NCI-H2107 (cell line): ENCODE data around the gene KATNAL1.

Source experiments
- DNase-seq: peaks from one replicate; lab custom pipeline; 2025; lab: John Stamatoyannopoulos, UW

KATNAL1 gene

DNA sequence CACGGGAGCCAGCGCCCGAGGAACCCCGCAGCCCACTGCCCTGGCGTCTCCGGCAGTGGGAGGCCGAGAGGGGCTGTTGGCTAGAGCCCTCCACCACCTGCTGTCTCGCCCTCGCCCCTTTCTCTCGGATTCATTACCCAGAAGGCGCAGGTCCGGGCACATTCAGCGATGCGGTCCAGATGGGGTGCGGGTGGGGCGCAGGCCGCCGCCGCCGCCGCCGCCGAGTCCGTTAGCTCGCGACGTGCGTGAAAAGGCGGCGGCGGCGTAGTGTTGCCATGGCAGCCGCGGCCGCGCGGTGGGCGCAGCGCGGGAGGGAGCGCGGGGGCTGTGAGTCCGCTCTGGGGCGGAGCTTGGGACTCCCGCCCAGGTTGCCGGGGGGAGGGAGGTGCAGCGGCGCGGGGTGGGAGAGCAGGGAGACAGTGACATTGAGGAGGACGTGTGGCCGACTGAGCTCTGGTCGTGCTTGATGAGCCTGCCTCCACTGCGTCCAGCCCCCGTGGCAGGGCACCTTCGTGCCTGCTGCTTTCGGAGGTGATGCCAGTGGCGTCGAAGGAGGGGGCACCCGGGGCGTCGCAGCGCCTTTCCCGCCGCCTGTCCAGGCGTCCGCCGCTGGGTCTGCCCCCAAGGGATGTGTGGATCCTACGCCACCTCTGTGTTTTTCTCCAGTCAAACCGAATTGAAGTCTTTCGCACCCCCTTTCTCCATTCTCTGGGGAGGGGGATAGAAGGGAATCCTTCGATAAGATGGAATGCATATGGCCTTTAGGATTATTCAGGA, at the start of gene KATNAL1:
Gene KATNAL1 (minus strand): TSS at position 358 of the 777 bp plus-strand sequence. CDS start 23,774 bp downstream, outside the sequence.
- DNase-seq: peak; percentile 28

- no peak for DNase-seq
These were observed 48.5 kb upstream of the KATNAL1 start for GRCh38 chr13:30355839-30356238.

GRCh38 chr13:30355384-30355699, 48.0 kb upstream of the KATNAL1 start:
- DNase-seq: no peak

DNA sequence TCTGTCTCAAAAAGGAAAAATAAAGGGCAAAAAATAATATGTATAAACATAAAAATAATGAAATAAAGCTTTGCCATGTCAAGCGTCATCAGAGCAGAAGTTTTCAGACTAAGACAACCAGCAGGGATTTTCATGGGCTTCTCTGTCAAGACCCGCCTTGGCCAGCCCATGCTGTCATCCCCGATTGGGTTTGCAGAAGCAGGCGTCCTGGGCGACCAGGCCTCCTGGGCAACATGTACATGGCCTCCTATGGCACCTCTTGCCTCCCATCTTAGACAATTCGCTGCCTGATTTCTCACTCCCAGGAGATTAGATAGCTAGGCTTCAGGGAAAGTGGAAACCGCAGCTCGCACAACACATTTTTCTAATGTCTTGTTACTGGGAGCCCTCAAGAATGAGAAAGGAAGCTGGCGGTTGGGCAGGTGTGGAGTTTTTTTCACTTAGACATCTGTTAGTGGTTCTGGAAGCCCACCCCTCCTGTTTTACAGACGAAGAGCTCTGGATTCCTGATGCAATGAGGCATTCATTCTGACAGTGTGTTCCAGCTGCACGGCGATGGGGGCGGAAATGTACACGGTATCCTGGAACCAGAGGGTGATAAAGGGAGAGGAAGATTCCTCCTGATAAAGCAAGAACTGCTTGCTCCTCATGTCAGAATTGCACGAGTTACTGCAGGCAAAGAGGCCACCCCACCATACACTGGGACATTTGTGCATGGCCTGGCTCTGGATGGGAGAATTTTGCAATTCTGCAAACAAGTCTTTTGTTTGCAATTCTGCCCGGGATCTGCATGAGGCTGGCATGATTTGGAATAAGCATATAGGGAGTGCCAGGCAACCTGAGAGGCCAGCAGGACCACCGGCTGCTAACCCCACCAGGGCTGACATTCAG, 47.4 kb upstream of the KATNAL1 start:
- no peak for DNase-seq

DNA sequence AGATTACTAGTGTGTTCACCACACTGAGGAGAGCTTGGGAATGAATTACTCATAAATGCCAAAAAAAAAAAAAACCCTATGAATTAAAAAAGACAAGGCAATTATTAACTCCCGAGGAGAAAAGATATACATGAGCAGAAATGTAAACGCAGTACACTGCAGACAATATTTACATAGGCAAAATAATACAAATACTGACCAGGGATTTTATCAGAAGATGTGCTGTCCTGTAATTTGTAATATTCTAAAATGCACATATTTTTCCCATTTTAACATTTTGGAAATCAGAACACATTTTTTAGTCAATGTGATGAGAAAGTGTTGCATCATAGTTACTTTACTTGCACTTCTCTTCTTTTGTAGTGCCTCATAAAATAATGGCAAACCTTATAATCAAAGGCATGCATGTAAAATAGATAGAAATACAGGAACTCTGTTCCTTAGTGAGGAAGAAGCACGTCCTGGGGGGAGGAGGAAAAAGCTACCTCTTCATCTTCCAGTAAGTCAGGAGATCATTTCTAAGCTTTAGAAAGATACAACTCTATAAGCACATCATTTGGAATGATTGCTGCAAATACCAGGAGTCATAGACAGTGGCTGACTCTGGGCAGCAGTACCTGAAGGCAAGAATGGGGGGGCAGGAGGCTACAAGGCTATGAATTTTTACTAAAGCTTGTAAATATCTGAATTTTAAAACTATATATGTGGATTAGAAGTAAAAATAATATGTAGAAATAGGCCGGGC, 46.3 kb upstream of the KATNAL1 start:
- DNase-seq: no peak

DNA sequence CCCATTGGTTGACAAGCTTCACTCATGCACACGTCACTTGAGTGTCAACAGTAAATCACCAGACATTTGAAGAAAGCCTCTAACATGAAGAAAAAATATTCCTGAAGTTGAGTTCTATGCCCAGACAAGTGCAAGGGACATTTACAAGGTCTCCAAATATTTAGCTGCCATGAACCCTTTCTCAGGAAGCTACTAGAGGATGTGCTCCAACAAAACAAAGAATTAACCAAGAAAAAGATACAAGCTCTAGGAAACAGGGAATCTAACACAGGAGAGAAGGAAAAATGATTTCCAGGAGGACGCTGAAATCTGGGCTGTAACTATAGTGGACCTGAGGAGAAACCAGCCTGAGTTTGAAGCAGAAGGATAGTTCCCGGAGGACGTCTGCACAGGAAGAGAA, 45.7 kb upstream of the KATNAL1 start:
- no peak for DNase-seq

GRCh38 chr13:30352121-30352520, 44.8 kb upstream of the KATNAL1 start:
- DNase-seq: no peak

DNA sequence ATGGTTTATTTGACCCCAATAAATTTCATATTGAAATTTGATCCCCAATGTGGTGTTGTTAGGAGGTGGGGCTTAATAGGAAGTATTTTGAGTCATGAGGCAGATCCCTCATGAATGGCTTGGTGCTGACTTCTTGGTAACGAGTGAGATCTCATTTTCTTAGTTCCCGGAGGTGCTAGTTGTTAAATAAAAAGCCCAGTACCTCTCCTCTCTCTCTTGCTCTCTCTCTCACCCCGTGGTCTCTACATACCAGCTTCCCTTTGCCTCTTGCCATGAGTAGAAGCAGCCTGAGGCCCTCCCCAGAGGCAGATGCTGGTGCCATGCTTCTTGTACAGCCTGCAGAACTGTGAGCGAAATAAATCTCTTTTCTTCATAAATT, 39.4 kb upstream of the KATNAL1 start:
- no peak for DNase-seq

- no peak for DNase-seq
These were observed 38.9 kb upstream of the KATNAL1 start for GRCh38 chr13:30346153-30346788.

DNA sequence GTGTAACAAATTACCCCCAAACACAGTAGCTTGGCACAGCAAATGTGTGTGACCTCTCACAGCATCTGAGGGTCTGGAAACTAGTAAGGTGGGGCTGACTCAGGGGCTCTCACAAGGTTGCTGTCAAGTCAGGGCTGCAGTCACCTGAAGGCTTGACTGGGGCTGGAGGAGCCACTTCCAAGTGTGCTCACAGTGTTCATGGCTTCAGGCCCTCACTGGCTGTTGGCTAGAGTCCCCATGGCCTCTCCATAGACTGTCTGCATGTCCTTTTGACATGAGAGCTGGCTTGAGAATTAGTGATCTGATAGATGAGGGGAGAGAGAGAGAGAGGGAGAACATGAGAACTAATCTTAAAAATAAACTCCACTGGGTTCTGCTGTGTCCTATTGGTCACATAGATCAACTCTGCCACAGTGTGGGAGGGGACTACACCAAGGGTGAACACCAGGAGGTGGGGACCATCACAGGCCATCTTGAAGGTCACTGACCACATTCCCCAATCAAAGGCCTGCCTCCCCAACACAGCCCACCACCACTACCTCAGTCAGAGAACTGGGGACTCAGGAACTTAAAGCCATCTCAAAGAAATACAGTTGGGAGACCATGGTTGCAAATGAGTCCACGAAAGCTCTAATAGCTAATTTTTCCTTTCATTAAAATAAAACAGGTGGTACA, 38.2 kb upstream of the KATNAL1 start:
- no peak for DNase-seq

- no peak for DNase-seq
These were observed 34.6 kb upstream of the KATNAL1 start for GRCh38 chr13:30341815-30342570.

DNA sequence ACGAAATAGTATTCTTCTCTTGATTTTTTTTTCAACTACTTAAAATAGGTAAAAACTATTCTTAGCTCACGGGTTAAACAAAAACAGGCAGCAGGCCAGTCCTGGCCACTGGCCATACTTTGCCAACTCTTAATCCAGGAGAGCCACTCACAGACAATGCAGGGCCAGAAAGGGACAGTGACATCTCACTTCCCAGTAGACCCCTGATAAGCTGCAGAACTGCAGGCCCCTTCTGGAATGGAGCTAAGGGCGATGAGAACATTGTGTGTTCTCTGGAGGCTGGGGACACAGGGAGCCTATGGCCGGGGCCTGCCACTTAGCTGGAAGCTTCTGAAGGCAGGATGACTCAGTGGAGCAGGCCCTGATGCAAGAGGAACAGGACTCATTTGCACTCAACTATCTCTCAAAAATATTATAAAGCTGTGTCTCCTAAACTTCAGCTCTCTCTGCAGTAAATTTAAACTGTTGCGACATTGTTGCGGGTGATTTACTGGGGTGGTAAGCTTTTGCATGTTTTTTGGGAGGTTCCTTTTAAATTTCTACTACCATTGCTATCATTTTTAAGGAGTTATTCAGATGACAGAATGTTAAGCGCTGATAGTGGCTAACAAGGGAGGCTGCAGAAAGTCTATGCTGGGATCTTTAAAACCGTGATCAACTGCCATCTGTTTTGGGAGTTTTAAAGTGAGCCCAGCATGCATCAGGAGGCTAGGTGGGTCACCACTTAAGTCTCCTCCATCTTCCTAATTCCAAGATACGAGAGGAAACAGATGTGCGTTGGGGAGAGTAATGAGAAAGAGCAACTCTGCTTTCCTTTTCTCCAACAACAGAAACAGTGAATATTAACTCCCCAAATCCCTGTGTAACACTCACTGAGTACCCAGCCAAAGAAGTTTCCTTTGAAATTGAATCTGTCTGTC, 33.2 kb upstream of the KATNAL1 start:
- no peak for DNase-seq

DNA sequence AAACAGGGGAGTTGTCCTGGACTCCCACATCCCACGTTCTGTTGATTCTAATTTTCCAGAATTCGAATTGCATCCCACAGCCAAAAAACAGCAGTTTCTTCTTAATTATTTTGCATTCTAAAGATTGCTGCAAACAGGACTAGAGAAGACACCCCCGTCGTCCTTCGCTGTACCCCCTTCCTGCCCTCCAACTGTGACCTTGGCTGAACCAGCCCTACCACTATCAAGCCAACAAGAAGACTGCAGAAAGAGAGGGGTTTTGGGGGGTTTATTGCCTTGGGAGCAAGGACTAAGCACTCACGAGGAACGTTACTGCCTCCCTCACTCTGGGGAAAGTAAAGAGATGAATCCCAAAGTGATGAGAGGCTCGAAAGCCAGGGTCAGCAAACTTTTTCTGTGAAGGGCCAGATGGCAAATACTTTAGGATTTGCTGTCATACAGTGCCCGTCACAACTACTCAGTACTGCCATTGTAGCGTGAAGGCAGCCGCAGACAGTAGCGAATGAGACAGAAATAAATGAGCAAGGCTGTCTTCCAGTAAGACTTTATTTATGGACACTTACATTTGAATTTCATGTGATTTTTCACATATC, 32.5 kb upstream of the KATNAL1 start:
- DNase-seq: no peak

GRCh38 chr13:30338952-30339351, 31.6 kb upstream of the KATNAL1 start:
- no peak for DNase-seq

DNA sequence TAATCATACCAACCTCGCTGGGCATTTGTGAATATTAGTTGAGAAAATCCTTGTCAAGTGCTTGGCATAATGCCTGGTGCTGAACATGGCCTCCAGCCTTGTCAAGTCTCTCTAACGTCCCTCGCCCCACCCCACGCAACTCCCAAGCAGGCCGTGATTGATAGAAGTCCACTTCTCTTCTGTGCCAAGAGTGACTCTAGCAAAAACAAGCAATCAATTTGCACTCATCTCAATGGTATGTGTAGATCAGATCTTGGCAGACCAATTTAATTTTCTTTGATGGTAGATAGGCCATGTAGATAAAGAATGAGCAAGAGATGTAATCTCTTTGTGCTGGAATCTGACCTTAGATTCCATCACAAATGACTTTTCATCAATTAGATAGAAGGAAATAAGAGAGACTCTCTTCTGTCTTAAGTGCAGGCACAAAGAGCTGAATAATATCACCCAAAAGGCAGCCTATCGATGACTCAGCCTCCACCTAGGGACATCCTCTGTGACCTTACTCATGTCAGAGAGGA, 31.0 kb upstream of the KATNAL1 start:
- no peak for DNase-seq

DNA sequence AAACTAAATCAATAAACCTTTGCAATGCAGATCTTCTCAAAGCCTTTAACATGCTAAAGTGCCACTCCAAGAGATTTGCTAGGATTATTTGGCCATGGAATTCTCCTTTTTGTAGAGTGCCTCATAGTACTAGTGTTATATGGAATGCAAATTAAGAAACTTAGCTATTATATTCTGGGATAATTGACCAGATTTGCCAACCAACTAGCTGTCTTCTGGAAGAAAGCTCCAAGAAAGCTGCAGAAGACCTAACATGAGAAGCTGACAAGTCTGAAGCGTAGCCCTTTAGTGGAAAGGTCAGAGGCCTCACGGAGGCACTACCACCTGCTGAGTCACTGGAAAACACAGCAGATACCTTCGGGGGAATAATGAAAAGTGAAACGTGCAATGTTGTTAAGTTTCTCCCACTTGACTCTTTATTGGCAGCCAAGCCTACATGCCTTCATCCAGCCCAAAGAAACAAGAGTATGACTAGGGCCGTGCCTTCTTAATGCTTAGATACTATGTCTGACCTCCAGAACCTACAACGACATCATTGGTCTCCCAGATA, 29.8 kb upstream of the KATNAL1 start:
- no peak for DNase-seq

- no peak for DNase-seq
These were observed 27.5 kb upstream of the KATNAL1 start for GRCh38 chr13:30334663-30335386.

GRCh38 chr13:30333616-30334015, 26.3 kb upstream of the KATNAL1 start:
- DNase-seq: no peak
